Ascending aorta (tissue), 2 donors: ENCODE measurements around the gene ATP5F1B. TPM values are rescaled to one million over a fixed set of nuclear protein-coding genes. Genes with fewer than 3 reads are reported as not detected.
A peak's percentile ranks its signal among the peaks of the same experiment; 100 is the strongest.

Experiments used
- DNase-seq, 2 donors: peaks; one replicate each; pipeline ENCODE4 v3.0.0-alpha.2; 2019; ENCODE audit warnings: low spot score in 2 of 2
- H3K27ac ChIP-seq, 2 donors: fragments of 200-600 bp; sonication (generic); one replicate each; pipeline ENCODE4 v1.5.1; 2016 to 2017; ENCODE audit warnings: mild to moderate bottlenecking in 1 of 2
- H3K27me3 ChIP-seq: fragments of 200-600 bp; sonication (generic); one replicate; pipeline ENCODE4 v1.5.1; 2017
- H3K36me3 ChIP-seq, 2 donors: fragments of 200-600 bp; sonication (generic); one replicate each; pipeline ENCODE4 v1.5.1; 2016
- H3K4me1 ChIP-seq, 2 donors: fragments of 200-600 bp; sonication (generic); one replicate each; pipeline ENCODE4 v1.5.1; 2016 to 2017; ENCODE audit warnings: mild to moderate bottlenecking in 1 of 2
- H3K4me3 ChIP-seq, 2 donors: fragments of 200-600 bp; sonication (generic); one replicate each; pipeline ENCODE4 v1.5.1; 2016 to 2017; ENCODE audit warnings: mild to moderate bottlenecking in 1 of 2
- H3K9me3 ChIP-seq, 2 donors: fragments of 200-600 bp; sonication (generic); one replicate each; pipeline ENCODE4 v1.5.1; 2016
- CTCF ChIP-seq, 3 experiments: fragments of 200-600 bp in 2 of 3; fragments of 450-650 bp in 1 of 3; sonication (generic) in 2 of 3; IDR thresholded peaks; one replicate each; pipeline ENCODE4 v1.5.1; 2016 to 2019; ENCODE audit warnings: antibody characterized with exemption in 3 of 3, mild to moderate bottlenecking in 1 of 3, moderate library complexity in 1 of 3
- intact Hi-C: fragments of 100-400 bp; cut with DNase I; formaldehyde crosslinking; loops from one replicate; pipeline ENCODE4 v1.15.1; 2023
- total RNA-seq: library from RNA; depleted of rRNA; stranded (reverse); fragments of >200 nt; gene quantifications from one replicate; pipeline ENCODE4 v1.1.0, GENCODE V29; 2016

Gene ATP5F1B
- total RNA-seq, 1 donor from 2014 or later: 197 TPM

- Histone ChIP-seq H3K4me1 (peaks cover 0 to 20% of the 10 kb centered on the region in 2 donors), H3K9me3 (no peaks in the 10 kb centered on the region), H3K27ac (no peak overlapping the region), H3K36me3 (peaks cover 6 to 14% of the 10 kb centered on the region in 2 donors), H3K27me3 (no peaks in the 10 kb centered on the region), H3K4me3 (no peak overlapping the region)
- no peak for DNase-seq
- intact Hi-C loops: no loop called here
- no peak for TF ChIP-seq CTCF (IDR thresholded peaks at IDR 0.05)
Observed at GRCh38 chr12:56676851-56677580, 31.2 kb upstream of the ATP5F1B start.

- H3K27me3 ChIP-seq: no peaks in the 10 kb centered on the region
- no peak for TF ChIP-seq CTCF (IDR thresholded peaks at IDR 0.05)
- no peaks in the 10 kb centered on the region for H3K4me1 ChIP-seq
- H3K9me3 ChIP-seq: no peaks in the 10 kb centered on the region
- no peak overlapping the region for H3K4me3 ChIP-seq
- H3K27ac ChIP-seq: no peak overlapping the region
- DNase-seq: no peak
- peaks cover 50 to 56% of the 10 kb centered on the region in 2 donors for H3K36me3 ChIP-seq
- intact Hi-C loops: no loop called here
Observed at GRCh38 chr12:56671608-56672007, 25.8 kb upstream of the ATP5F1B start.

- no peak for DNase-seq
- H3K27me3 ChIP-seq: no peaks in the 10 kb centered on the region
- peaks cover 58 to 63% of the 10 kb centered on the region in 2 donors for H3K36me3 ChIP-seq
- H3K9me3 ChIP-seq: no peaks in the 10 kb centered on the region
- H3K27ac ChIP-seq: no peak overlapping the region
- H3K4me1 ChIP-seq: no peaks in the 10 kb centered on the region
- no peak overlapping the region for H3K4me3 ChIP-seq
- intact Hi-C loops: no loop called here
- TF ChIP-seq CTCF (IDR thresholded peaks at IDR 0.05): no peak
Observed at GRCh38 chr12:56670836-56671235, 25.1 kb upstream of the ATP5F1B start.

GRCh38 chr12:56668197-56668457 lies 22.3 kb upstream of the ATP5F1B start:
- intact Hi-C loops: no loop called here
- TF ChIP-seq CTCF (IDR thresholded peaks at IDR 0.05): no peak
- no peak overlapping the region for H3K27ac ChIP-seq
- H3K9me3 ChIP-seq: no peaks in the 10 kb centered on the region
- no peaks in the 10 kb centered on the region for H3K27me3 ChIP-seq
- no peaks in the 10 kb centered on the region for H3K4me1 ChIP-seq
- peaks cover 78 to 90% of the 10 kb centered on the region in 2 donors for H3K36me3 ChIP-seq
- H3K4me3 ChIP-seq: no peak overlapping the region
- DNase-seq: no peak

GRCh38 chr12:56661979-56662638 lies 16.3 kb upstream of the ATP5F1B start:
- intact Hi-C loops: no loop called here
- Histone ChIP-seq H3K27me3 (no peaks in the 10 kb centered on the region), H3K4me3 (no peak overlapping the region), H3K27ac (no peak overlapping the region), H3K36me3 (peaks cover 40 to 53% of the 10 kb centered on the region in 2 donors), H3K4me1 (no peaks in the 10 kb centered on the region), H3K9me3 (no peaks in the 10 kb centered on the region)
- no peak for TF ChIP-seq CTCF (IDR thresholded peaks at IDR 0.05)
- DNase-seq: peak in 1 of 2 donors; percentile 41
